PC-3 (cell line): ENCODE measurements around the gene DNM3. TPM values are rescaled to one million over a fixed set of nuclear protein-coding genes. Genes with fewer than 3 reads are reported as not detected.

Source experiments
- ATAC-seq: fragments of 200-7000 bp; cut with Tn5 transposase; 2 replicates; pipeline ENCODE4 v1.9.1; 2020; ENCODE audit warnings: mild to moderate bottlenecking, moderate library complexity
- BruUV-seq: library from RNA; stranded (reverse); fragments of 400-500 nt; replicated peaks from 2 replicates; lab custom pipeline; 2021; lab: Mats Ljungman, UMichigan
- CTCF ChIA-PET: fragments of 300-600 bp; sonication (Branson Sonifier 250); formaldehyde crosslinking; loops from one replicate; lab custom pipeline; 2022; ENCODE audit warnings: antibody characterized with exemption; lab: Charles Lee
- POLR2A ChIA-PET: fragments of 300-600 bp; sonication (Branson Sonifier 250); formaldehyde crosslinking; loops from one replicate; lab custom pipeline; 2022; ENCODE audit warnings: antibody characterized with exemption; ENCODE audit not compliant: unreplicated experiment; lab: Charles Lee
- DNase-seq: peaks from one replicate; pipeline ENCODE4 v3.0.0-alpha.2; 2015
- H2AFZ ChIP-seq: fragments of 300-600 bp; sonication (generic); 2 replicates; pipeline ENCODE4 v1.6.0; 2016; ENCODE audit warnings: antibody characterized with exemption, low read length
- H3F3A ChIP-seq: fragments of 300-600 bp; sonication (generic); one replicate; pipeline ENCODE4 v1.6.0; 2017; ENCODE audit warnings: antibody characterized with exemption, low read length, control low read depth, mild to moderate bottlenecking; ENCODE audit not compliant: unreplicated experiment
- H3K27ac ChIP-seq: fragments of 300-600 bp; sonication (generic); 2 replicates; pipeline ENCODE4 v1.5.1; 2016; ENCODE audit warnings: mild to moderate bottlenecking, low read length
- H3K27me3 ChIP-seq: fragments of 300-600 bp; sonication (generic); 2 replicates; pipeline ENCODE4 v1.6.1; 2016; ENCODE audit warnings: low read length, mixed read lengths
- H3K36me3 ChIP-seq: fragments of 300-600 bp; sonication (generic); 2 replicates; pipeline ENCODE4 v1.6.1; 2016; ENCODE audit warnings: low read depth, mixed run types, low read length, mixed read lengths
- H3K4me1 ChIP-seq: fragments of 300-600 bp; sonication (generic); 2 replicates; pipeline ENCODE4 v1.5.1; 2016; ENCODE audit warnings: low read length; ENCODE audit not compliant: insufficient read depth
- H3K4me2 ChIP-seq: fragments of 300-600 bp; sonication (generic); 2 replicates; pipeline ENCODE4 v1.6.0; 2016; ENCODE audit warnings: low read length
- H3K4me3 ChIP-seq: fragments of 300-600 bp; sonication (generic); 2 replicates; pipeline ENCODE4 v1.5.1; 2016; ENCODE audit warnings: mild to moderate bottlenecking, low read length, mixed read lengths
- H3K79me2 ChIP-seq: fragments of 300-600 bp; sonication (generic); 2 replicates; pipeline ENCODE4 v1.6.1; 2017; ENCODE audit warnings: low read length, mixed read lengths
- H3K9ac ChIP-seq: fragments of 300-600 bp; sonication (generic); 2 replicates; pipeline ENCODE4 v1.6.0; 2016; ENCODE audit warnings: mild to moderate bottlenecking, low read length
- H3K9me2 ChIP-seq: fragments of 300-600 bp; sonication (generic); replicated peaks from 2 replicates; pipeline ENCODE4 v1.6.1; 2016; ENCODE audit warnings: mixed run types, low read length, mixed read lengths
- H3K9me3 ChIP-seq: fragments of 300-600 bp; sonication (generic); 2 replicates; pipeline ENCODE4 v1.6.1; 2016; ENCODE audit warnings: low read length, mixed read lengths
- H4K20me1 ChIP-seq: fragments of 300-600 bp; sonication (generic); 2 replicates; pipeline ENCODE4 v1.6.1; 2016; ENCODE audit warnings: low read length, mixed read lengths
- CTCF ChIP-seq: fragments of 300-600 bp; sonication (generic); conservative IDR thresholded peaks from 2 replicates; pipeline ENCODE4 v1.5.1; 2017; ENCODE audit warnings: antibody characterized with exemption, low read depth, mild to moderate bottlenecking, low read length
- EZH2 ChIP-seq: fragments of 300-600 bp; sonication (generic); IDR thresholded peaks from one replicate; pipeline ENCODE4 v1.6.1; 2017; ENCODE audit warnings: antibody characterized with exemption, mild to moderate bottlenecking, low read length; ENCODE audit not compliant: unreplicated experiment
- EZH2phosphoT487 ChIP-seq: fragments of 300-600 bp; sonication (generic); IDR thresholded peaks from 2 replicates; pipeline ENCODE4 v1.6.1; 2018; ENCODE audit warnings: mild to moderate bottlenecking, antibody characterized with exemption, low read length, borderline replicate concordance
- intact Hi-C: fragments of 100-400 bp; cut with micrococcal nuclease; formaldehyde crosslinking; loops from 2 replicates; pipeline ENCODE4 v1.9.0; 2023
- microRNA-seq: library from miRNA; unstranded; fragments of <30 nt; microRNA quantifications from one replicate; pipeline ENCODE4 v1.1.0, GENCODE V29; 2020; ENCODE audit not compliant: unreplicated experiment
- total RNA-seq: library from RNA; depleted of rRNA; stranded (reverse); fragments of >200 nt; gene quantifications from 2 replicates; pipeline ENCODE4 v1.2.3, GENCODE V29; 2014; rRNA removed

Gene DNM3
- total RNA-seq, 1 experiment from 2014 or later: 0.98 TPM

- POLR2A ChIA-PET: interaction anchor here (0.7 kb wide), 1 partner anchor 49 kb away, joined by 3 read pairs; no protein-coding TSS in a partner anchor
- Histone ChIP-seq H2AFZ (no peak overlapping the region), H3K79me2 (no peaks in the 10 kb centered on the region), H3K36me3 (no peaks in the 10 kb centered on the region), H3K9me3 (no peaks in the 10 kb centered on the region), H3F3A (no peaks in the 10 kb centered on the region), H3K27ac (no peak overlapping the region), H3K4me2 (peak overlapping the region; percentile 3), H3K9me2 (no peaks in the 10 kb centered on the region), H3K4me3 (no peak overlapping the region), H3K4me1 (peaks cover 18% of the 10 kb centered on the region), H3K27me3 (no peaks in the 10 kb centered on the region), H3K9ac (no peak overlapping the region), H4K20me1 (no peaks in the 10 kb centered on the region)
- TF ChIP-seq EZH2phosphoT487 (no peak), EZH2 (no peak), CTCF (no peak)
- BruUV-seq: no TSS peak
- intact Hi-C loops: no loop called here
- DNase-seq (peak; percentile 73), ATAC-seq (peak; percentile 74)
- CTCF ChIA-PET: interaction anchor here (0.6 kb wide), 1 partner anchor 10 kb away, joined by 3 read pairs; no protein-coding TSS in a partner anchor
Observed at GRCh38 chr1:172460887-172461315, 619.6 kb downstream of the DNM3 start.

Small RNA genes within 50 kb of the gene (microRNA-seq; reads per million reads assigned to microRNA genes)
- 2.3 reads per million for gene MIR199A2
- not detected for gene MIR3120

Other genes with a start within 250 kb of the DNM3 start
- not detected in 2 replicates for gene MYOCOS, start 219.3 kb upstream of the DNM3 start, total RNA-seq
- not detected in 2 replicates for gene MYOC, start 188.8 kb upstream of the DNM3 start, total RNA-seq
- gene VAMP4, start 99.4 kb upstream of the DNM3 start, total RNA-seq: 5.2 and 7.2 TPM in 2 replicates
- 115 and 138 TPM in 2 replicates for gene METTL13, start 59.8 kb upstream of the DNM3 start, total RNA-seq